ENCODE data around the gene CNIH2. TPM values are rescaled to one million over a fixed set of nuclear protein-coding genes. Genes with fewer than 3 reads are reported as not detected.

The CNIH2 gene
- total and polyA plus RNA-seq, 2 experiments from 2014 or later: 4.3 to 9.2 TPM

DNA sequence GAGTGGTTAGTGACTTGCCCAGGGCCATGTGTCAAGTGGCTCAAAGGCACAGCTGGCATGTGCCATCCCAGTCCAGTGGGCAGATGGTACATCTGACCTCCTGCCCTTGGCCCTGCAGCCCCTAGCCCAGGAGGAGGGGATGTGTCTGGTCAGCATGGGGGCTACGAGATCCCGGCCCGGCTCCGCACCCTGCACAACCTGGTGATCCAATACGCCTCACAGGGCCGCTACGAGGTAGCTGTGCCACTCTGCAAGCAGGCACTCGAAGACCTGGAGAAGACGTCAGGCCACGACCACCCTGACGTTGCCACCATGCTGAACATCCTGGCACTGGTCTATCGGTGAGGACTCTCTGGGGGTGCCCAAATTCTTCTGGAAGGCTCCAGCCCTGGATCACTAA lies 15.3 kb upstream of the CNIH2 start (continued):
- no peak for TF ChIP-seq ZNF462 (CRISPR knock-in tag; IDR thresholded peaks at IDR 0.05)

GRCh38 chr11:66263231-66263630 lies 14.7 kb upstream of the CNIH2 start:
- Histone ChIP-seq H3K36me3 (ENCODE audit: insufficient read depth) (0 out of 2 replicates have a peak, but pooled peaks cover 9% of the 10 kb centered on the region), H2AFZ (no peak overlapping the region), H3K27me3 (ENCODE audit: insufficient read depth) (no peaks in the 10 kb centered on the region), H3K9me2 (ENCODE audit: insufficient read depth) (no peaks in the 10 kb centered on the region), H3F3A (replicated peaks; ENCODE audit: low read depth) (peaks cover 15% of the 10 kb centered on the region), H3K4me3 (no peak overlapping the region), H4K20me1 (replicated peaks; ENCODE audit: insufficient read depth) (peaks cover 8% of the 10 kb centered on the region; the same call in 1 of the 2 replicates), H3K4me2 (no peak overlapping the region), H3K79me2 (replicated peaks; ENCODE audit: insufficient read depth) (peaks cover 11% of the 10 kb centered on the region; the same call in 1 of the 2 replicates), H3K4me1 (ENCODE audit: insufficient read depth) (peaks cover 9% of the 10 kb centered on the region), H3K27ac (ENCODE audit: low read depth) (no peak overlapping the region)
- peaks cover 45% of the 10 kb centered on the region for H3K36me3 Mint-ChIP-seq (ENCODE audit: low read depth)
- peaks cover 11% of the 10 kb centered on the region for H3K27me3 Mint-ChIP-seq (ENCODE audit: insufficient read depth, low read depth, poor library complexity)
- H3K9me3 Mint-ChIP-seq: no peaks in the 10 kb centered on the region
- ATAC-seq (no peak), DNase-seq (ENCODE audit: low spot score) (no peak)
- H3K27ac Mint-ChIP-seq: no peak overlapping the region
- H3K4me1 Mint-ChIP-seq: peaks cover 15% of the 10 kb centered on the region
- H3K4me3 Mint-ChIP-seq: no peak overlapping the region; the same call in 2 of the 3 replicates
- TF ChIP-seq STAT1 (IDR thresholded peaks at IDR 0.05; ENCODE audit: unreplicated experiment) (no peak), ZNF462 (CRISPR knock-in tag; IDR thresholded peaks at IDR 0.05) (no peak), ZNF331 (CRISPR knock-in tag; IDR thresholded peaks at IDR 0.05; ENCODE audit: low read depth) (no peak), ZNF114 (CRISPR knock-in tag; IDR thresholded peaks at IDR 0.05) (no peak), CREB1 (CRISPR knock-in tag; IDR thresholded peaks at IDR 0.05; ENCODE audit: low read depth) (no peak), POLR2AphosphoS5 (IDR thresholded peaks at IDR 0.05; ENCODE audit: low read depth) (no peak), EZH2 (IDR thresholded peaks at IDR 0.05; ENCODE audit: low read depth, unreplicated experiment) (no peak), EZH2phosphoT487 (IDR thresholded peaks at IDR 0.05; ENCODE audit: unreplicated experiment) (no peak), JUNB (IDR thresholded peaks at IDR 0.05; ENCODE audit: unreplicated experiment) (no peak), NANOG (IDR thresholded peaks at IDR 0.05; ENCODE audit: borderline replicate concordance) (no peak)

All from GM23338 (cell line).